ENCODE measurements around the gene ATG101. TPM values are rescaled to one million over a fixed set of nuclear protein-coding genes. Genes with fewer than 3 reads are reported as not detected.
A peak's percentile ranks its signal among the peaks of the same experiment; 100 is the strongest.

The ATG101 gene
- total and polyA plus RNA-seq, 2 of the 13 experiments (the other 11 are each of a cell fraction or from before 2014, with no cell fraction given) = 58.2 to 67.7 TPM

GRCh38 chr12:52119398-52120254 lies 49.8 kb downstream of the ATG101 start (continued):
- TF ChIP-seq ZBED4 (CRISPR knock-in tag; IDR thresholded peaks at IDR 0.05; ENCODE audit: borderline replicate concordance) (no peak), ZNF597 (CRISPR knock-in tag; IDR thresholded peaks at IDR 0.05) (no peak), HDAC2 (CRISPR knock-in tag; IDR thresholded peaks at IDR 0.05) (peak; percentile 59), ZNF232 (CRISPR knock-in tag; IDR thresholded peaks at IDR 0.05; ENCODE audit: borderline replicate concordance) (no peak), NFE2L2 (IDR thresholded peaks at IDR 0.05; ENCODE audit: low read length) (no peak), ZNF280D (CRISPR knock-in tag; IDR thresholded peaks at IDR 0.05) (no peak), MNT (IDR thresholded peaks at IDR 0.05) (no peak), ARID2 (CRISPR knock-in tag; IDR thresholded peaks at IDR 0.05; ENCODE audit: borderline replicate concordance) (no peak), RBFOX2 (IDR thresholded peaks at IDR 0.05; ENCODE audit: low read depth, low read length) (no peak), ZNF460 (CRISPR knock-in tag; IDR thresholded peaks at IDR 0.05; ENCODE audit: borderline replicate concordance) (peak; percentile 34; the same call in 1 of the 2 replicates), JARID2 (CRISPR knock-in tag; IDR thresholded peaks at IDR 0.05; ENCODE audit: insufficient replicate concordance) (no peak)
- TF ChIP-seq, protein P1, sequence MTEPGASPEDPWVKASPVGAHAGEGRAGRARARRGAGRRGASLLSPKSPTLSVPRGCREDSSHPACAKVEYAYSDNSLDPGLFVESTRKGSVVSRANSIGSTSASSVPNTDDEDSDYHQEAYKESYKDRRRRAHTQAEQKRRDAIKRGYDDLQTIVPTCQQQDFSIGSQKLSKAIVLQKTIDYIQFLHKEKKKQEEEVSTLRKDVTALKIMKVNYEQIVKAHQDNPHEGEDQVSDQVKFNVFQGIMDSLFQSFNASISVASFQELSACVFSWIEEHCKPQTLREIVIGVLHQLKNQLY (CRISPR knock-in tag; IDR thresholded peaks at IDR 0.05) = 0 out of 2 replicates have a peak, but pooled peaks have one; percentile 25
- TF ChIP-seq, protein P2, sequence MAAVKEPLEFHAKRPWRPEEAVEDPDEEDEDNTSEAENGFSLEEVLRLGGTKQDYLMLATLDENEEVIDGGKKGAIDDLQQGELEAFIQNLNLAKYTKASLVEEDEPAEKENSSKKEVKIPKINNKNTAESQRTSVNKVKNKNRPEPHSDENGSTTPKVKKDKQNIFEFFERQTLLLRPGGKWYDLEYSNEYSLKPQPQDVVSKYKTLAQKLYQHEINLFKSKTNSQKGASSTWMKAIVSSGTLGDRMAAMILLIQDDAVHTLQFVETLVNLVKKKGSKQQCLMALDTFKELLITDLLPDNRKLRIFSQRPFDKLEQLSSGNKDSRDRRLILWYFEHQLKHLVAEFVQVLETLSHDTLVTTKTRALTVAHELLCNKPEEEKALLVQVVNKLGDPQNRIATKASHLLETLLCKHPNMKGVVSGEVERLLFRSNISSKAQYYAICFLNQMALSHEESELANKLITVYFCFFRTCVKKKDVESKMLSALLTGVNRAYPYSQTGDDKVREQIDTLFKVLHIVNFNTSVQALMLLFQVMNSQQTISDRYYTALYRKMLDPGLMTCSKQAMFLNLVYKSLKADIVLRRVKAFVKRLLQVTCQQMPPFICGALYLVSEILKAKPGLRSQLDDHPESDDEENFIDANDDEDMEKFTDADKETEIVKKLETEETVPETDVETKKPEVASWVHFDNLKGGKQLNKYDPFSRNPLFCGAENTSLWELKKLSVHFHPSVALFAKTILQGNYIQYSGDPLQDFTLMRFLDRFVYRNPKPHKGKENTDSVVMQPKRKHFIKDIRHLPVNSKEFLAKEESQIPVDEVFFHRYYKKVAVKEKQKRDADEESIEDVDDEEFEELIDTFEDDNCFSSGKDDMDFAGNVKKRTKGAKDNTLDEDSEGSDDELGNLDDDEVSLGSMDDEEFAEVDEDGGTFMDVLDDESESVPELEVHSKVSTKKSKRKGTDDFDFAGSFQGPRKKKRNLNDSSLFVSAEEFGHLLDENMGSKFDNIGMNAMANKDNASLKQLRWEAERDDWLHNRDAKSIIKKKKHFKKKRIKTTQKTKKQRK (IDR thresholded peaks at IDR 0.05; ENCODE audit: low read length) = no peak

Measured in HepG2 (cell line).